Measurements from ENCODE around the gene BEGAIN. TPM values are rescaled to one million over a fixed set of nuclear protein-coding genes. Genes with fewer than 3 reads are reported as not detected.
A peak's percentile ranks its signal among the peaks of the same experiment; 100 is the strongest.

The BEGAIN gene
- total and polyA plus RNA-seq, 2 of the 8 experiments (the other 6 are each of a cell fraction or from before 2014, with no cell fraction given) = 2.9 to 3.0 TPM

GRCh38 chr14:100604121-100604501 is 16.9 kb upstream of the BEGAIN start:
- 84% methylated on average over 13 of the region's 13 CpGs; no CpG with 5 or more reads in 1 of the 2 experiments for WGBS, 2 experiments (ENCODE audit: extremely low coverage in 1 of 2, insufficient coverage in 1 of 2, insufficient read length in 1 of 2, insufficient replicate concordance in 2 of 2, low coverage in 1 of 2, low lambda C conversion rate in 2 of 2, missing lambda C conversion rate in 1 of 2)

More at GRCh38 chr14:100604121-100604501, 16.9 kb upstream of the BEGAIN start:
- H2AFZ ChIP-seq (ENCODE audit: low read length) = no peak overlapping the region
- H2BK120ac ChIP-seq (replicated peaks; ENCODE audit: low read depth, low read length) = no peak overlapping the region
- POLR2A ChIA-PET (ENCODE audit: partially characterized antibody) = no interaction called here
- TF ChIP-seq, protein P1, sequence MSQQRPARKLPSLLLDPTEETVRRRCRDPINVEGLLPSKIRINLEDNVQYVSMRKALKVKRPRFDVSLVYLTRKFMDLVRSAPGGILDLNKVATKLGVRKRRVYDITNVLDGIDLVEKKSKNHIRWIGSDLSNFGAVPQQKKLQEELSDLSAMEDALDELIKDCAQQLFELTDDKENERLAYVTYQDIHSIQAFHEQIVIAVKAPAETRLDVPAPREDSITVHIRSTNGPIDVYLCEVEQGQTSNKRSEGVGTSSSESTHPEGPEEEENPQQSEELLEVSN (IDR thresholded peaks at IDR 0.05) = no peak
- TF ChIP-seq BRCA1 (IDR thresholded peaks at IDR 0.05; ENCODE audit: low read depth, low read length) (no peak), FOSL1 (IDR thresholded peaks at IDR 0.05; ENCODE audit: insufficient read depth, low read depth, low read length) (no peak), KDM5A (IDR thresholded peaks at IDR 0.05; ENCODE audit: low read length) (no peak), TAF7 (optimal IDR thresholded peaks at IDR 0.05; ENCODE audit: borderline replicate concordance, low read depth, low read length) (no peak), TEAD4 (IDR thresholded peaks at IDR 0.05; ENCODE audit: low read depth, low read length) (no peak), RAD21 (IDR thresholded peaks at IDR 0.05 in 1 of 2, conservative IDR thresholded peaks at IDR 0.05 in 1 of 2; ENCODE audit: low read depth in 2 of 2, low read length in 2 of 2) (no peak), MAX (IDR thresholded peaks at IDR 0.05) (no peak), GTF2F1 (IDR thresholded peaks at IDR 0.05; ENCODE audit: borderline replicate concordance, low read depth, low read length) (no peak), POLR2A (IDR thresholded peaks at IDR 0.05; ENCODE audit: control extremely low read depth in 1 of 2, low read depth in 2 of 2, low read length in 2 of 2) (no peak), EZH2 (IDR thresholded peaks at IDR 0.05; ENCODE audit: low read depth, low read length, severe bottlenecking) (no peak), CEBPB (IDR thresholded peaks at IDR 0.05; ENCODE audit: low read depth, low read length) (no peak), CHD1 (IDR thresholded peaks at IDR 0.05; ENCODE audit: low read depth, low read length) (no peak)
- no peak overlapping the region for H2BK5ac ChIP-seq (ENCODE audit: low read depth, low read length)
- H3K4me3 ChIP-seq (ENCODE audit: extremely low read depth in 1 of 4, insufficient read depth in 2 of 4, low read depth in 3 of 4, low read length in 4 of 4) = no peak overlapping the region
- no peak overlapping the region for H2BK15ac ChIP-seq (ENCODE audit: low read length)
- H3K23ac ChIP-seq (ENCODE audit: insufficient read length) = no peak overlapping the region
- no peaks in the 10 kb centered on the region for H3K9me3 ChIP-seq (ENCODE audit: insufficient read depth in 2 of 2, low read depth in 1 of 2, low read length in 1 of 2)
- no peak overlapping the region for H4K5ac ChIP-seq (ENCODE audit: insufficient read length, low read depth, low read length)
- H3K23me2 ChIP-seq (ENCODE audit: low read depth, low read length) = peaks cover 2% of the 10 kb centered on the region; the same call in 1 of the 2 replicates
- no peak for FAIRE-seq
- H3K18ac ChIP-seq (ENCODE audit: extremely low read depth, low read length) = no peak overlapping the region
- no peak overlapping the region for H3K56ac ChIP-seq (replicated peaks; ENCODE audit: insufficient read length, low read depth, low read length)
- no peaks in the 10 kb centered on the region for H4K20me1 ChIP-seq (replicated peaks in 1 of 2; ENCODE audit: control insufficient read depth in 1 of 2, insufficient read depth in 2 of 2, low read length in 2 of 2)
- H3K27ac ChIP-seq (ENCODE audit: low read depth, low read length) = no peak overlapping the region
- no peak for DNase-seq (ENCODE audit: low read depth in 1 of 2, low spot score in 2 of 2)
- H4K91ac ChIP-seq (replicated peaks; ENCODE audit: insufficient read length, low read length) = no peak overlapping the region
- no peak overlapping the region for H2AK5ac ChIP-seq (ENCODE audit: low read depth, low read length)
- H3K79me1 ChIP-seq (ENCODE audit: low read depth, low read length) = no peaks in the 10 kb centered on the region
- no peaks in the 10 kb centered on the region for H3K79me2 ChIP-seq (ENCODE audit: control insufficient read depth in 1 of 2, insufficient read depth in 2 of 2, low read length in 2 of 2)
- no peaks in the 10 kb centered on the region for H3K36me3 ChIP-seq (ENCODE audit: control insufficient read depth in 2 of 4, insufficient read depth in 4 of 4, low read length in 3 of 4)
- H3K27me3 ChIP-seq (replicated peaks in 1 of 4; ENCODE audit: control insufficient read depth in 3 of 4, extremely low read depth in 1 of 4, insufficient read depth in 3 of 4, low read length in 3 of 4) = no peaks in the 10 kb centered on the region; a peak in 2 of 7 replicates
- no peak overlapping the region for H3K4ac ChIP-seq (replicated peaks; ENCODE audit: insufficient read length, low read depth, low read length)
- no peak overlapping the region for H3K4me2 ChIP-seq (ENCODE audit: insufficient read depth in 1 of 2, low read depth in 2 of 2, low read length in 2 of 2)
- peak overlapping the region; percentile 72; the same call in 1 of the 2 replicates for H4K8ac ChIP-seq (ENCODE audit: extremely low read depth, insufficient read depth, low read length)
- H3K9ac ChIP-seq (replicated peaks in 1 of 4; ENCODE audit: extremely low read depth in 1 of 4, low read depth in 3 of 4, low read length in 3 of 4) = no peak overlapping the region
- H3K4me1 ChIP-seq (replicated peaks in 1 of 4; ENCODE audit: control insufficient read depth in 3 of 4, insufficient read depth in 4 of 4, low read length in 3 of 4) = no peaks in the 10 kb centered on the region; a peak in 1 of 7 replicates
- no peak overlapping the region for H2BK20ac ChIP-seq (ENCODE audit: low read length)
- no peak overlapping the region for H3K14ac ChIP-seq (ENCODE audit: insufficient read length)
- H2BK12ac ChIP-seq (ENCODE audit: low read depth, low read length) = no peak overlapping the region
- CTCF ChIA-PET (ENCODE audit: partially characterized antibody) = interaction anchor here (2.0 kb wide), 1 partner anchor 42 kb away, joined by 6 read pairs; no protein-coding TSS in a partner anchor

Measured in H1 (cell line).